AG09319 (cell line): ENCODE measurements around the gene TRIM28.

Experiments
- DNase-seq: peaks from one replicate; pipeline ENCODE4 v3.0.0-alpha.2; 2010; ENCODE audit warnings: low read depth; ENCODE audit errors: extremely low read depth
- TF ChIP-seq, protein P1 (sequence below): IDR thresholded peaks from 2 replicates; pipeline ENCODE4 v1.5.1; 2011; ENCODE audit warnings: low read depth, mild to moderate bottlenecking, inconsistent platforms, low read length, moderate library complexity

Gene TRIM28

DNA sequence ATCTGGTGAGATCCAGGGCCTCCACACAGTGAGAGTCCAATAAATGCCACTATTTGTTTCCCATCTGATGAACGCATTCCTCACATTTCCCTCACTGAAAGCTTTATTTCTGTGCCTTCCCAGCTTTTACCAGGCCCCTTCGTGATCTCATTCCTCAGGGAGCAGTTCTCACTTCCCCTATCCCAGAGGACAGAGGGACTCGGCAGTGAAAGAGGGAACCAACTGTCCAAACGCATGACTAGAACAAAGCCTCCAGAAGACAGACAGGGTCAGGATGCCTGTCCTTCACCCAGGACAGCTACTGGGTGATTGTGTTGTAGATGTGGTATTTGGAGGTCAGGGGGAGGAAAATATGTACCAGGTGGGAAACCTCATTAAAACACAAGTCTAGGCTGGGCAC, 22.2 kb upstream of the TRIM28 start:
- DNase-seq: no peak
- TF ChIP-seq, protein P1, sequence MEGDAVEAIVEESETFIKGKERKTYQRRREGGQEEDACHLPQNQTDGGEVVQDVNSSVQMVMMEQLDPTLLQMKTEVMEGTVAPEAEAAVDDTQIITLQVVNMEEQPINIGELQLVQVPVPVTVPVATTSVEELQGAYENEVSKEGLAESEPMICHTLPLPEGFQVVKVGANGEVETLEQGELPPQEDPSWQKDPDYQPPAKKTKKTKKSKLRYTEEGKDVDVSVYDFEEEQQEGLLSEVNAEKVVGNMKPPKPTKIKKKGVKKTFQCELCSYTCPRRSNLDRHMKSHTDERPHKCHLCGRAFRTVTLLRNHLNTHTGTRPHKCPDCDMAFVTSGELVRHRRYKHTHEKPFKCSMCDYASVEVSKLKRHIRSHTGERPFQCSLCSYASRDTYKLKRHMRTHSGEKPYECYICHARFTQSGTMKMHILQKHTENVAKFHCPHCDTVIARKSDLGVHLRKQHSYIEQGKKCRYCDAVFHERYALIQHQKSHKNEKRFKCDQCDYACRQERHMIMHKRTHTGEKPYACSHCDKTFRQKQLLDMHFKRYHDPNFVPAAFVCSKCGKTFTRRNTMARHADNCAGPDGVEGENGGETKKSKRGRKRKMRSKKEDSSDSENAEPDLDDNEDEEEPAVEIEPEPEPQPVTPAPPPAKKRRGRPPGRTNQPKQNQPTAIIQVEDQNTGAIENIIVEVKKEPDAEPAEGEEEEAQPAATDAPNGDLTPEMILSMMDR: no peak

DNA sequence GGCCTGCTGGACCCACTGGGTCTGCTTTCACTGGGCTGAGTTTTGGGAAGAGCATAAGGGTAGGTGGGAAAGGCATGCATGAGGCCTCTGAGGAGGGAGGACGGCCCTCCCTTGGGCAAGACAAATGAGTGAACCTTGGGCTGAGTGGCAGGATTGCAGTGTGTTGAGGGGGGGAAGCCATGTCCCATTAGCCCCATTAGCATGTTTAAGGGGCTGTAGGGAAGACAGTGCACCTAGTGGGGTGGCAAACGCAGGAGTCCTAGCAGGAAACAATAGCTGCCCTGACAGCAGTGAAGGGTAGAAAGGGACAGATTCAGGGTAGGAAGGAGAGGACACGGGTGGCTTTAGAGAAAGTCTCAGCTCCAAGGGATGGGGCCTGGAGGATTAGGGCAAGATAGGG, 21.2 kb upstream of the TRIM28 start:
- TF ChIP-seq, protein P1: no peak
- DNase-seq: no peak

DNA sequence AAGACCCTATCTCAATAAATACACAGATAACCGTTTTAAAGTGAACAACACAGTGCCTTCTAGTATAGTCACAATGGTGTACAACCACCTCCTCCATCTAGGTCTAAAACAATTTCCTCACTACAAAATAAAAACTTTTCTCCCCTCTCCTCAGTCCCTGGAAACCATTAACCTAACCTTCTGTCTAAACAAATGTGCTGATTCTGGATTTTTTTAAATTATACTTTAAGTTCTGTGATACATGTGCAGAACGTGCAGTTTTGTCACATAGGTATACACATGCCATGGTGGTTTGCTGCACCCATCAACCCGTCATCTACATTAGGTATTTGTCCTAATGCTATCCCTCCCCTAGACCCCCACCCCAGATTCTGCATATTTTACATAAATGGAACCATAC, 14.5 kb upstream of the TRIM28 start:
- TF ChIP-seq, protein P1: no peak
- DNase-seq: no peak

DNA sequence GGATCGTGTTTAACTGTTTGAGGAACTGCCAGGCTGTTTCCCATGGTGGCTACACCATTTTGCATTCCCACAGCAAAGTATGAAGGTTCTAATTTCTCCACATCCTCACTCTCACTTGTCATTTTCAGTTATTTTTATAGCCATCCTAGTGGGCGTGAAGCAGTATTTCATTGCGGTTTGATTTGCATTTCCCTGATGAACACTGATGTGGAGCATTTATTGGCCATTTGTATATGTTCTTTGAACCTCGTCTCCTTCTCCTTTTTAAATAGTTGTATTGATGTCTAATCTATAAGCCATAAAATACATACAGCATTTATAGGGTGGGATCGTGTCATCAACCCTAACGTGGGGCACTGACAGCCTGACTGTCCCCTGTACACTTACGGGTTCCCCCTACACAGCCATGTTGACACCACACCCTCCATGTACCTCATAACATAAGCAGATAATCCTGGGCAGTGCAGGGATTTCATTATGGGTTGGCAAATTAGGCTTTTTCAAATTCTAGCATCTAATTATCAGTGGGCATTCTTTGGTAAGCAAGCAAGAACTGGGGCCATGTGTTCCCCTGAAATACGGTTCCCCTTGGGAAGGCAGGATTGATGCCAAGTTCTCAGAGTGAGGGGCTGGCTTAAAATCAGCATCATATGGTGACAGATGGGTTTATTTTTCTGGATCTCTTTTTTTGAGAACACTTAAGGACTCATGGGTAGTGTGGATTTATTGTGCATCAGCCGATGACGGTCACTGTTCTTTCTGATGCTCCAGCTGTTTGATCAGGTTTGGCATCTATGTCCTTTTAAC, 12.6 kb upstream of the TRIM28 start:
- no peak for DNase-seq
- TF ChIP-seq, protein P1: no peak

DNA sequence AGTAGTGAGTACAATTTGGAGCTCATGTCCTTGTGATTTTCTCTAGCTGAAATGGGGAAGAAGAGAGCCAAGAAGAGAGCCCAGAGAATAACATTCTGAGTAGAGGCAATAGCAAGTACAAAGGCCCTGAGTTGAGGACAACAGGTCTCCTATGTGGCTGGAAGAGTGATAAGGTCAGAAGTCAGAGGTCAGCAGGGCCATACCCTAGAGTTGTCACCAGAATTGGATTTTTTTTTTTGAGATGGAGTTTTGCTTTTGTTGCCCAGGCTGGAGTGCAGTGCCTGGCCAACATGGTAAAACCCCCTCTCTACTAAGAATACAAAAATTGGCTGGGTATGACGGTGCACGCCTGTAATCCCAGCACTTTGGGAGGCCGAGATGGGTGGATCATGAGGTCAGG, 8.0 kb upstream of the TRIM28 start:
- TF ChIP-seq, protein P1: no peak
- no peak for DNase-seq

GRCh38 chr19:58536852-58537798, 6.7 kb upstream of the TRIM28 start:
- no peak for DNase-seq
- TF ChIP-seq, protein P1: no peak
